ENCODE data around the gene FGB. TPM values are rescaled to one million over a fixed set of nuclear protein-coding genes. Genes with fewer than 3 reads are reported as not detected.
"Not testable (repeated sequence)": the region's sequence is repeated elsewhere in the genome, so short reads cannot be mapped to it uniquely, and the experiment has no call there.

Gene FGB
- total RNA-seq, 2 donors from 2014 or later, result not detected

- not testable (repeated sequence) for H3K4me3 Mint-ChIP-seq; H3K9me3 Mint-ChIP-seq; ATAC-seq (replicated peaks); H3K27ac Mint-ChIP-seq; H3K4me1 Mint-ChIP-seq; H3K36me3 Mint-ChIP-seq (ENCODE audit: low read depth)
- peaks cover 27% of the 10 kb centered on the region for H3K27me3 Mint-ChIP-seq
These were observed 34.5 kb downstream of the FGB start for GRCh38 chr4:154597281-154597680.

GRCh38 chr4:154597798-154598774 is 35.3 kb downstream of the FGB start:
- no peak overlapping the region for H3K27ac Mint-ChIP-seq
- H3K27me3 Mint-ChIP-seq, result peaks cover 33% of the 10 kb centered on the region
- H3K36me3 Mint-ChIP-seq (ENCODE audit: low read depth), result no peaks in the 10 kb centered on the region
- no peak overlapping the region for H3K4me3 Mint-ChIP-seq
- no peaks in the 10 kb centered on the region for H3K9me3 Mint-ChIP-seq
- no peaks in the 10 kb centered on the region for H3K4me1 Mint-ChIP-seq
- no peak for ATAC-seq (replicated peaks)

GRCh38 chr4:154602404-154603020 is 39.7 kb downstream of the FGB start:
- H3K4me1 Mint-ChIP-seq, result no peaks in the 10 kb centered on the region
- no peaks in the 10 kb centered on the region for H3K9me3 Mint-ChIP-seq
- H3K4me3 Mint-ChIP-seq, result no peak overlapping the region

GRCh38 chr4:154603033-154603943 is 40.5 kb downstream of the FGB start:
- Mint-ChIP-seq H3K9me3 (no peaks in the 10 kb centered on the region), H3K4me3 (no peak overlapping the region), H3K36me3 (ENCODE audit: low read depth) (no peaks in the 10 kb centered on the region), H3K4me1 (no peaks in the 10 kb centered on the region), H3K27ac (no peak overlapping the region), H3K27me3 (peaks cover 35% of the 10 kb centered on the region)
- ATAC-seq (replicated peaks), result no peak

More at GRCh38 chr4:154602404-154603020, 39.7 kb downstream of the FGB start:
- no peak for ATAC-seq (replicated peaks)
- H3K27ac Mint-ChIP-seq, result no peak overlapping the region
- no peaks in the 10 kb centered on the region for H3K36me3 Mint-ChIP-seq (ENCODE audit: low read depth)
- peaks cover 36% of the 10 kb centered on the region for H3K27me3 Mint-ChIP-seq

GRCh38 chr4:154604696-154605200 is 41.9 kb downstream of the FGB start:
- Mint-ChIP-seq H3K4me1 (no peaks in the 10 kb centered on the region), H3K36me3 (ENCODE audit: low read depth) (no peaks in the 10 kb centered on the region), H3K27ac (no peak overlapping the region), H3K9me3 (no peaks in the 10 kb centered on the region), H3K27me3 (peaks cover 43% of the 10 kb centered on the region), H3K4me3 (no peak overlapping the region)
- ATAC-seq (replicated peaks), result no peak

GRCh38 chr4:154606728-154607723 is 44.2 kb downstream of the FGB start:
- Mint-ChIP-seq H3K27ac (no peak overlapping the region), H3K9me3 (no peaks in the 10 kb centered on the region), H3K4me1 (no peaks in the 10 kb centered on the region), H3K27me3 (peaks cover 41% of the 10 kb centered on the region), H3K36me3 (ENCODE audit: low read depth) (no peaks in the 10 kb centered on the region), H3K4me3 (no peak overlapping the region)
- no peak for ATAC-seq (replicated peaks)

- Mint-ChIP-seq H3K4me3 (no peak overlapping the region), H3K27me3 (peaks cover 32% of the 10 kb centered on the region), H3K36me3 (ENCODE audit: low read depth) (no peaks in the 10 kb centered on the region), H3K27ac (no peak overlapping the region), H3K4me1 (no peaks in the 10 kb centered on the region), H3K9me3 (no peaks in the 10 kb centered on the region)
- ATAC-seq (replicated peaks), result no peak
These were observed 45.8 kb downstream of the FGB start for GRCh38 chr4:154608361-154609252.

- no peak overlapping the region for H3K27ac Mint-ChIP-seq
- no peaks in the 10 kb centered on the region for H3K36me3 Mint-ChIP-seq (ENCODE audit: low read depth)
- no peaks in the 10 kb centered on the region for H3K4me1 Mint-ChIP-seq
- no peak overlapping the region for H3K4me3 Mint-ChIP-seq
- peaks cover 35% of the 10 kb centered on the region for H3K27me3 Mint-ChIP-seq
- H3K9me3 Mint-ChIP-seq, result no peaks in the 10 kb centered on the region
- ATAC-seq (replicated peaks), result no peak
These were observed 46.7 kb downstream of the FGB start for GRCh38 chr4:154609532-154609931.

- Mint-ChIP-seq H3K9me3 (no peaks in the 10 kb centered on the region), H3K27ac (no peak overlapping the region), H3K4me3 (no peak overlapping the region), H3K27me3 (peaks cover 35% of the 10 kb centered on the region), H3K4me1 (no peaks in the 10 kb centered on the region), H3K36me3 (ENCODE audit: low read depth) (no peaks in the 10 kb centered on the region)
- no peak for ATAC-seq (replicated peaks)
These were observed 47.8 kb downstream of the FGB start for GRCh38 chr4:154610582-154610981.

GRCh38 chr4:154611833-154612232 is 49.0 kb downstream of the FGB start:
- Mint-ChIP-seq H3K4me1 (no peaks in the 10 kb centered on the region), H3K27me3 (peaks cover 30% of the 10 kb centered on the region), H3K4me3 (no peak overlapping the region), H3K27ac (no peak overlapping the region), H3K36me3 (ENCODE audit: low read depth) (no peaks in the 10 kb centered on the region), H3K9me3 (no peaks in the 10 kb centered on the region)
- no peak for ATAC-seq (replicated peaks)

- H3K4me3 Mint-ChIP-seq, result no peak within 1 kb of the TSS
- H3K9me3 Mint-ChIP-seq, result no peaks in the 10 kb centered on the region
- H3K4me1 Mint-ChIP-seq, result no peaks in the 10 kb centered on the region
- H3K27ac Mint-ChIP-seq, result no peak within 1 kb of the TSS
- no peak for ATAC-seq (replicated peaks)
- H3K36me3 Mint-ChIP-seq (ENCODE audit: low read depth), result no peaks in the 10 kb centered on the region
- H3K27me3 Mint-ChIP-seq, result peaks cover 28% of the 10 kb centered on the region
These were observed 49.9 kb downstream of the FGB start, which contains the start of gene FGG for GRCh38 chr4:154612472-154613414. Gene FGG (minus strand): TSS chr4:154612656. CDS start chr4:154612609, 47 bp downstream.

- ATAC-seq (replicated peaks), result no peak
- Mint-ChIP-seq H3K27ac (no peak overlapping the region), H3K4me1 (no peaks in the 10 kb centered on the region), H3K27me3 (peaks cover 18% of the 10 kb centered on the region), H3K9me3 (no peaks in the 10 kb centered on the region), H3K4me3 (no peak overlapping the region), H3K36me3 (ENCODE audit: low read depth) (no peaks in the 10 kb centered on the region)
These were observed 51.5 kb downstream of the FGB start for GRCh38 chr4:154614306-154614705.

Measured in activated T-helper 17 cell treated with anti-CD3 and anti-CD28 coated beads, Interleukin-2, amount 50 U/mL, for 72 hours (primary cell).